PC-3 (cell line): ENCODE measurements around the gene CYREN. TPM values are rescaled to one million over a fixed set of nuclear protein-coding genes. Genes with fewer than 3 reads are reported as not detected.
A peak's percentile ranks its signal among the peaks of the same experiment; 100 is the strongest.
"Not testable (repeated sequence)": the region's sequence is repeated elsewhere in the genome, so short reads cannot be mapped to it uniquely, and the experiment has no call there.

Experiments used
- ATAC-seq: fragments of 200-7000 bp; cut with Tn5 transposase; 2 replicates; pipeline ENCODE4 v1.9.1; 2020; ENCODE audit warnings: mild to moderate bottlenecking, moderate library complexity
- BruUV-seq: library from RNA; stranded (reverse); fragments of 400-500 nt; replicated peaks from 2 replicates; lab custom pipeline; 2021; lab: Mats Ljungman, UMichigan
- CTCF ChIA-PET: fragments of 300-600 bp; sonication (Branson Sonifier 250); formaldehyde crosslinking; loops from one replicate; lab custom pipeline; 2022; ENCODE audit warnings: antibody characterized with exemption; lab: Charles Lee
- POLR2A ChIA-PET: fragments of 300-600 bp; sonication (Branson Sonifier 250); formaldehyde crosslinking; loops from one replicate; lab custom pipeline; 2022; ENCODE audit warnings: antibody characterized with exemption; ENCODE audit not compliant: unreplicated experiment; lab: Charles Lee
- DNase-seq: peaks from one replicate; pipeline ENCODE4 v3.0.0-alpha.2; 2015
- H2AFZ ChIP-seq: fragments of 300-600 bp; sonication (generic); 2 replicates; pipeline ENCODE4 v1.6.0; 2016; ENCODE audit warnings: antibody characterized with exemption, low read length
- H3F3A ChIP-seq: fragments of 300-600 bp; sonication (generic); one replicate; pipeline ENCODE4 v1.6.0; 2017; ENCODE audit warnings: antibody characterized with exemption, low read length, control low read depth, mild to moderate bottlenecking; ENCODE audit not compliant: unreplicated experiment
- H3K27ac ChIP-seq: fragments of 300-600 bp; sonication (generic); 2 replicates; pipeline ENCODE4 v1.5.1; 2016; ENCODE audit warnings: mild to moderate bottlenecking, low read length
- H3K27me3 ChIP-seq: fragments of 300-600 bp; sonication (generic); 2 replicates; pipeline ENCODE4 v1.6.1; 2016; ENCODE audit warnings: low read length, mixed read lengths
- H3K36me3 ChIP-seq: fragments of 300-600 bp; sonication (generic); 2 replicates; pipeline ENCODE4 v1.6.1; 2016; ENCODE audit warnings: low read depth, mixed run types, low read length, mixed read lengths
- H3K4me1 ChIP-seq: fragments of 300-600 bp; sonication (generic); 2 replicates; pipeline ENCODE4 v1.5.1; 2016; ENCODE audit warnings: low read length; ENCODE audit not compliant: insufficient read depth
- H3K4me2 ChIP-seq: fragments of 300-600 bp; sonication (generic); 2 replicates; pipeline ENCODE4 v1.6.0; 2016; ENCODE audit warnings: low read length
- H3K4me3 ChIP-seq: fragments of 300-600 bp; sonication (generic); 2 replicates; pipeline ENCODE4 v1.5.1; 2016; ENCODE audit warnings: mild to moderate bottlenecking, low read length, mixed read lengths
- H3K79me2 ChIP-seq: fragments of 300-600 bp; sonication (generic); 2 replicates; pipeline ENCODE4 v1.6.1; 2017; ENCODE audit warnings: low read length, mixed read lengths
- H3K9ac ChIP-seq: fragments of 300-600 bp; sonication (generic); 2 replicates; pipeline ENCODE4 v1.6.0; 2016; ENCODE audit warnings: mild to moderate bottlenecking, low read length
- H3K9me2 ChIP-seq: fragments of 300-600 bp; sonication (generic); replicated peaks from 2 replicates; pipeline ENCODE4 v1.6.1; 2016; ENCODE audit warnings: mixed run types, low read length, mixed read lengths
- H3K9me3 ChIP-seq: fragments of 300-600 bp; sonication (generic); 2 replicates; pipeline ENCODE4 v1.6.1; 2016; ENCODE audit warnings: low read length, mixed read lengths
- H4K20me1 ChIP-seq: fragments of 300-600 bp; sonication (generic); 2 replicates; pipeline ENCODE4 v1.6.1; 2016; ENCODE audit warnings: low read length, mixed read lengths
- EZH2 ChIP-seq: fragments of 300-600 bp; sonication (generic); IDR thresholded peaks from one replicate; pipeline ENCODE4 v1.6.1; 2017; ENCODE audit warnings: antibody characterized with exemption, mild to moderate bottlenecking, low read length; ENCODE audit not compliant: unreplicated experiment
- EZH2phosphoT487 ChIP-seq: fragments of 300-600 bp; sonication (generic); IDR thresholded peaks from 2 replicates; pipeline ENCODE4 v1.6.1; 2018; ENCODE audit warnings: mild to moderate bottlenecking, antibody characterized with exemption, low read length, borderline replicate concordance
- intact Hi-C: fragments of 100-400 bp; cut with micrococcal nuclease; formaldehyde crosslinking; loops from 2 replicates; pipeline ENCODE4 v1.9.0; 2023
- total RNA-seq: library from RNA; depleted of rRNA; stranded (reverse); fragments of >200 nt; gene quantifications from 2 replicates; pipeline ENCODE4 v1.2.3, GENCODE V29; 2014
- TF ChIP-seq, protein P1 (sequence below): fragments of 300-600 bp; sonication (generic); conservative IDR thresholded peaks from 2 replicates; pipeline ENCODE4 v1.5.1; 2017; ENCODE audit warnings: antibody characterized with exemption, low read depth, mild to moderate bottlenecking, low read length

The CYREN gene
- total RNA-seq, 1 experiment from 2014 or later: 48.2 TPM

DNA sequence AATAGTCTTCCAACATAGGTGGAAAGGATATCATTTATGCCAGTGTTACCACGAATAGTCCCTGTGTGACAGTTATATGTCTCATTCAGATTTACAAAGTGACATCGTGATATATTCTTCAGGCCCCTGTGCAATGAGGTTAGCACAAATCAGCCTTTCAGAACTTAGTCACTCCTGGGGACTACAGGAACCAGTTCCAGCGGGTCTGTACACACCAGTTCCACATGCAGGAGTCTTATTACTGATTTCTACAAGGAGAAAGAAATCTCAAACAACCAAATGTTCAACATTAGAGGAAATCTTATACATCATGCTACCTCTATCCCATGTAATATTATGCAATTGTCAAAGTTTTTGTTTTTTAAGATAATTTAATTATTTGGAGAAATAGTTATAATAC is 45.2 kb upstream of the CYREN start:
- TF ChIP-seq EZH2 (no peak), EZH2phosphoT487 (no peak)
- TF ChIP-seq, protein P1, sequence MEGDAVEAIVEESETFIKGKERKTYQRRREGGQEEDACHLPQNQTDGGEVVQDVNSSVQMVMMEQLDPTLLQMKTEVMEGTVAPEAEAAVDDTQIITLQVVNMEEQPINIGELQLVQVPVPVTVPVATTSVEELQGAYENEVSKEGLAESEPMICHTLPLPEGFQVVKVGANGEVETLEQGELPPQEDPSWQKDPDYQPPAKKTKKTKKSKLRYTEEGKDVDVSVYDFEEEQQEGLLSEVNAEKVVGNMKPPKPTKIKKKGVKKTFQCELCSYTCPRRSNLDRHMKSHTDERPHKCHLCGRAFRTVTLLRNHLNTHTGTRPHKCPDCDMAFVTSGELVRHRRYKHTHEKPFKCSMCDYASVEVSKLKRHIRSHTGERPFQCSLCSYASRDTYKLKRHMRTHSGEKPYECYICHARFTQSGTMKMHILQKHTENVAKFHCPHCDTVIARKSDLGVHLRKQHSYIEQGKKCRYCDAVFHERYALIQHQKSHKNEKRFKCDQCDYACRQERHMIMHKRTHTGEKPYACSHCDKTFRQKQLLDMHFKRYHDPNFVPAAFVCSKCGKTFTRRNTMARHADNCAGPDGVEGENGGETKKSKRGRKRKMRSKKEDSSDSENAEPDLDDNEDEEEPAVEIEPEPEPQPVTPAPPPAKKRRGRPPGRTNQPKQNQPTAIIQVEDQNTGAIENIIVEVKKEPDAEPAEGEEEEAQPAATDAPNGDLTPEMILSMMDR: no peak
- no peak for ATAC-seq
- intact Hi-C loops: loop anchor here (10.0 kb wide), 1 partner anchor 59 kb away; no protein-coding TSS in a partner anchor
- Histone ChIP-seq H3K4me3 (no peak overlapping the region), H3K9ac (no peak overlapping the region), H3K4me1 (no peaks in the 10 kb centered on the region), H3K27me3 (no peaks in the 10 kb centered on the region), H2AFZ (no peak overlapping the region), H3K36me3 (no peaks in the 10 kb centered on the region), H3F3A (no peaks in the 10 kb centered on the region), H3K4me2 (no peak overlapping the region), H3K9me3 (no peaks in the 10 kb centered on the region), H4K20me1 (no peaks in the 10 kb centered on the region), H3K79me2 (no peaks in the 10 kb centered on the region), H3K9me2 (no peaks in the 10 kb centered on the region), H3K27ac (no peak overlapping the region)
- BruUV-seq: no TSS peak
- CTCF ChIA-PET: no interaction called here
- POLR2A ChIA-PET: no interaction called here
- no peak for DNase-seq

DNA sequence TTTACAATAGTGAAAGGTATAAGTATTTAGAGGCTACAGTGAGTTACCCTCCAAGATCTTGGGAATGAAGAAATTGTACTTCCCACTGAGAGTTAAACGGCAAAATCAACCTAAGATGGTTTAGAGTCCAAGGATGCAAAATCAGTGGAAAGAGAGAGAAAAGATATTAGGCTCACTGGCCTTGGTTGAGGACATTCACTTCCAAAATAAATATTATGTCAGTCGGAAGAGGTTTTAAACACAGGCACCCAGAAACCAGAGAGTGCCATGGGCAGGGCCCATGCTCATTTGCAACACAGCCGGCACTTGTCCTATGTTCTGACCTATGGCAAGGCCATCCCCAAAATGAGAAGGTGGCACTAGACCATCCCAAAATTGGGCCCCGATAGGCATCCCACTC is 44.7 kb upstream of the CYREN start:
- H4K20me1 ChIP-seq: no peaks in the 10 kb centered on the region
- CTCF ChIA-PET: no interaction called here
- TF ChIP-seq EZH2: no peak
- TF ChIP-seq, protein P1: no peak
- no peak for TF ChIP-seq EZH2phosphoT487
- no peaks in the 10 kb centered on the region for H3K9me3 ChIP-seq
- POLR2A ChIA-PET: no interaction called here
- H3K4me3 ChIP-seq: no peak overlapping the region
- H3K27me3 ChIP-seq: no peaks in the 10 kb centered on the region
- ATAC-seq (no peak), DNase-seq (no peak)
- H3K4me1 ChIP-seq: no peaks in the 10 kb centered on the region; the same call in 1 of the 2 replicates
- no peaks in the 10 kb centered on the region for H3K36me3 ChIP-seq
- H3K79me2 ChIP-seq: no peaks in the 10 kb centered on the region
- BruUV-seq: no TSS peak
- no peak overlapping the region for H2AFZ ChIP-seq
- H3F3A ChIP-seq: no peaks in the 10 kb centered on the region
- H3K4me2 ChIP-seq: no peak overlapping the region
- no peaks in the 10 kb centered on the region for H3K9me2 ChIP-seq
- H3K9ac ChIP-seq: no peak overlapping the region
- intact Hi-C loops: loop anchor here (10.0 kb wide), 1 partner anchor 60 kb away; no protein-coding TSS in a partner anchor
- H3K27ac ChIP-seq: no peak overlapping the region

DNA sequence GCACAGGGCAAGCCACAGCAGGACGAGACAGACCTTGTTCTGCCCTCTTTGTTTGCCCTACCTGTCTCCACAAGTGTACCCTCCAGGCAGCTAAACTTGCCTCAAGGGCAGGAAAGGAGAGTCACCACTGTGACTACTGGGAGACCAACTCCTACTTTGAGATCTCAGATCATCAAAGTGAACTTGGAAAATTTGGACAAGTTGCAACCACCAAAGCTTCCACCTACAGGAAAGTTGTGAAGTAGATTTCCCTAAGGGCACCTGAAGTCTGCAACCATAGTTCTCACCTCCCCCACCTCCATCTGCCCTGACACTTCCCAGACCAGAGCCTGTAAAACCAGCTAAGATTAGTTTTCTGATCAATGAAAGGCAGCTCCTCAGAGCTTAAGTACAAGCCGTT is 43.3 kb upstream of the CYREN start:
- no peaks in the 10 kb centered on the region for H3K9me3 ChIP-seq
- no peaks in the 10 kb centered on the region for H3K9me2 ChIP-seq
- H4K20me1 ChIP-seq: no peaks in the 10 kb centered on the region
- no peaks in the 10 kb centered on the region for H3K79me2 ChIP-seq
- H3K4me2 ChIP-seq: no peak overlapping the region
- no peaks in the 10 kb centered on the region for H3K36me3 ChIP-seq
- peaks cover 8% of the 10 kb centered on the region; the same call in 1 of the 2 replicates for H3K4me1 ChIP-seq
- TF ChIP-seq EZH2phosphoT487: no peak
- TF ChIP-seq, protein P1: no peak
- no peak for TF ChIP-seq EZH2
- ATAC-seq: no peak
- H3K9ac ChIP-seq: no peak overlapping the region
- intact Hi-C loops: loop anchor here (5.0 to 10.0 kb wide), 2 partner anchors 61 to 227 kb away; partner anchors contain the start of gene AGBL3
- ChIA-PET POLR2A (interaction anchor here (0.6 kb wide), 1 partner anchor 10 kb away, joined by 5 read pairs; no protein-coding TSS in a partner anchor), CTCF (no interaction called here)
- no peaks in the 10 kb centered on the region for H3F3A ChIP-seq
- H3K4me3 ChIP-seq: no peak overlapping the region
- BruUV-seq: no TSS peak
- H2AFZ ChIP-seq: no peak overlapping the region
- no peak for DNase-seq
- H3K27me3 ChIP-seq: no peaks in the 10 kb centered on the region
- no peak overlapping the region for H3K27ac ChIP-seq

DNA sequence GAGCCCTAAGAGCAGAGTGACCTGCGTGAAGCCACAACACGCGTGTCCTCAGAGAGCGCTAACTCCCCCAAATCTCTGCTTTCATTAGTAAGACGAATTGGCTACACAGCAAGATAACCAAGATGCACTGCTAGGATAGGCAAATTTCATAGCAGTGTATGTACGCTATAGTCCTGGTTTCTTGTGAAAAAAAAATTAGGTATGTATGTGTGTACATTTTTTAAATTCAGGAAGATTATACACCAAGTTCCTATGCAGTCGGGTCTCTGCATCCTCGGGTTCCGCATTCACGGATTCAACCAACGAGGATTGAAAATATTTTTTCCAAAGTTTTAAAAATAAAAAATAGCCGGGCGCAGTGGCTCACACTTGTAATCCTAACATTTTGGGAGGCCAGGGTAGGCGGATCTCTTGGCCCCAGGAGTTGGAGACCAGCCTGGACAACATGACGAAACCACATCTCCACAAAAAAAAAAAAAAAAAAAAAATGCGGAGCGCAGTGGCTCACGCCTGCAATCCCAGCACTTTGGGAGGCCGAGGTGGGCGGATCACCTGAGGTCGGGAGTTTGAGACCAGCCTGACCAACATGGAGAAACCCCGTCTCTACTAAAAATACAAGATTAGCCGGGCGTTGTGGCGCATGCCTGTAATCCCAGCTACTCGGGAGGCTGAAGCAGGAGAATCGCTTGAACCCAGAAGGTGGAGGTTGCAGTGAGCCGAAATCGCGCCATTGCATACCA is 41.6 kb upstream of the CYREN start:
- H3K27me3 ChIP-seq, H3K27ac ChIP-seq, H3K4me1 ChIP-seq, H3K9me3 ChIP-seq, H3F3A ChIP-seq, H3K79me2 ChIP-seq, H3K36me3 ChIP-seq, POLR2A ChIA-PET, H4K20me1 ChIP-seq, H3K9me2 ChIP-seq: not testable (repeated sequence)
- Histone ChIP-seq H3K4me3 (peak overlapping the region; percentile 100), H2AFZ (peak overlapping the region; percentile 100), H3K9ac (peak overlapping the region; percentile 69), H3K4me2 (peak overlapping the region; percentile 94)
- CTCF ChIA-PET: interaction anchor here (0.7 kb wide), 1 partner anchor 62 kb away, joined by 3 read pairs; no protein-coding TSS in a partner anchor
- intact Hi-C loops: loop anchor here (2.0 to 10.0 kb wide), 3 partner anchors 41 to 225 kb away; partner anchors contain the start of genes AGBL3 and CYREN
- BruUV-seq: TSS peak; percentile 90
- DNase-seq: peak; percentile 19
- ATAC-seq: peak; percentile 3; the same call in 1 of the 2 replicates
